Brain microvascular endothelial cell (primary cell): ENCODE measurements around the gene SQSTM1.

Experiments used
- DNase-seq: peaks from one replicate; pipeline ENCODE4 v3.0.0-alpha.2; 2020
- H3K27ac ChIP-seq: fragments of 250-450 bp; sonication (Bioruptor Pico); 2 replicates; pipeline ENCODE4 v1.5.1; 2020; ENCODE audit warnings: mild to moderate bottlenecking, moderate library complexity
- H3K27me3 ChIP-seq: fragments of 250-450 bp; sonication (Bioruptor Pico); replicated peaks from 2 replicates; pipeline ENCODE4 v1.5.1; 2020; ENCODE audit warnings: mild to moderate bottlenecking
- H3K36me3 ChIP-seq: fragments of 250-450 bp; sonication (Bioruptor Pico); replicated peaks from 2 replicates; pipeline ENCODE4 v1.5.1; 2020; ENCODE audit warnings: mild to moderate bottlenecking
- H3K4me3 ChIP-seq: 2 replicates; pipeline ENCODE4 v1.5.1; 2011; ENCODE audit warnings: low read depth, mild to moderate bottlenecking, control low read depth, low read length, moderate library complexity
- in situ Hi-C: cut with HindIII; loops from 2 replicates; pipeline ENCODE4 v1.10.0; 2017; ENCODE audit warnings: low sequenced_read_pairs, low pct_ligation_motif_present
- TF ChIP-seq, protein P1 (sequence below): IDR thresholded peaks from 2 replicates; pipeline ENCODE4 v1.5.1; 2011; ENCODE audit warnings: low read depth, mild to moderate bottlenecking, moderate library complexity, low read length, control low read depth, inconsistent platforms; ENCODE audit errors: missing control alignments

SQSTM1 gene

DNA sequence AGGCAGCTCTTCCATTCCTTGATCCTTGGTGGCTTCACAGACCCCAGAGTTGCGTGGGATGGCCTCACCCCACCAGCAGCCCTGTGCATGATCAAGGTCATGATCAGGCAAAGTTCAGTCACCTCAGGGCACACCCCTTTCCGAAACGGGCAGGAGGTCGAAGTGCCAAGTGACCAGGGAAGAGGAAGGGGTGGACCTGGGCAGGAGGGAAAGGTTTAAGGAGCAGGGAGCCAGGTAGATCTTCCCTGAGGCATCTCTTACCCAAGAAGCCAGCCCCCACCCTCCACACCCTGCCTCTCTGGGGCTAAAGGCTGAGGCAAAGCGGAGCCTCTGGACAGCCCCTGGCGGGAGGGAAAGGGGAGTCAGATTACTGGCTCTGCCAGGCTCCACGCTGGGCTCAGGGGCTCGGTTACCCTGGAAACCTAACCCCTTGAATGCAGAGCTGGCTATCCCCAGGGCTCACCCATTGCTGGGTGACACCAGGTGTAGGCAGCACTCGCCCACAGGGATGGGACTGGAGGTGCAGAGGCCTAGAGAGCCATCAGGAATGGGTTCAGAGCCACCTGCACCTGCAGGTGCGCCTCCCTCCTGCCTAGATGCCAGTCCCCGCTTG lies 17.6 kb upstream of the SQSTM1 start:
- H3K27me3 ChIP-seq: no peaks in the 10 kb centered on the region
- no peak for DNase-seq
- H3K4me3 ChIP-seq: no peak overlapping the region
- TF ChIP-seq, protein P1, sequence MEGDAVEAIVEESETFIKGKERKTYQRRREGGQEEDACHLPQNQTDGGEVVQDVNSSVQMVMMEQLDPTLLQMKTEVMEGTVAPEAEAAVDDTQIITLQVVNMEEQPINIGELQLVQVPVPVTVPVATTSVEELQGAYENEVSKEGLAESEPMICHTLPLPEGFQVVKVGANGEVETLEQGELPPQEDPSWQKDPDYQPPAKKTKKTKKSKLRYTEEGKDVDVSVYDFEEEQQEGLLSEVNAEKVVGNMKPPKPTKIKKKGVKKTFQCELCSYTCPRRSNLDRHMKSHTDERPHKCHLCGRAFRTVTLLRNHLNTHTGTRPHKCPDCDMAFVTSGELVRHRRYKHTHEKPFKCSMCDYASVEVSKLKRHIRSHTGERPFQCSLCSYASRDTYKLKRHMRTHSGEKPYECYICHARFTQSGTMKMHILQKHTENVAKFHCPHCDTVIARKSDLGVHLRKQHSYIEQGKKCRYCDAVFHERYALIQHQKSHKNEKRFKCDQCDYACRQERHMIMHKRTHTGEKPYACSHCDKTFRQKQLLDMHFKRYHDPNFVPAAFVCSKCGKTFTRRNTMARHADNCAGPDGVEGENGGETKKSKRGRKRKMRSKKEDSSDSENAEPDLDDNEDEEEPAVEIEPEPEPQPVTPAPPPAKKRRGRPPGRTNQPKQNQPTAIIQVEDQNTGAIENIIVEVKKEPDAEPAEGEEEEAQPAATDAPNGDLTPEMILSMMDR: no peak
- H3K27ac ChIP-seq: no peak overlapping the region
- H3K36me3 ChIP-seq: peaks cover 35% of the 10 kb centered on the region
- in situ Hi-C loops: no loop called here

DNA sequence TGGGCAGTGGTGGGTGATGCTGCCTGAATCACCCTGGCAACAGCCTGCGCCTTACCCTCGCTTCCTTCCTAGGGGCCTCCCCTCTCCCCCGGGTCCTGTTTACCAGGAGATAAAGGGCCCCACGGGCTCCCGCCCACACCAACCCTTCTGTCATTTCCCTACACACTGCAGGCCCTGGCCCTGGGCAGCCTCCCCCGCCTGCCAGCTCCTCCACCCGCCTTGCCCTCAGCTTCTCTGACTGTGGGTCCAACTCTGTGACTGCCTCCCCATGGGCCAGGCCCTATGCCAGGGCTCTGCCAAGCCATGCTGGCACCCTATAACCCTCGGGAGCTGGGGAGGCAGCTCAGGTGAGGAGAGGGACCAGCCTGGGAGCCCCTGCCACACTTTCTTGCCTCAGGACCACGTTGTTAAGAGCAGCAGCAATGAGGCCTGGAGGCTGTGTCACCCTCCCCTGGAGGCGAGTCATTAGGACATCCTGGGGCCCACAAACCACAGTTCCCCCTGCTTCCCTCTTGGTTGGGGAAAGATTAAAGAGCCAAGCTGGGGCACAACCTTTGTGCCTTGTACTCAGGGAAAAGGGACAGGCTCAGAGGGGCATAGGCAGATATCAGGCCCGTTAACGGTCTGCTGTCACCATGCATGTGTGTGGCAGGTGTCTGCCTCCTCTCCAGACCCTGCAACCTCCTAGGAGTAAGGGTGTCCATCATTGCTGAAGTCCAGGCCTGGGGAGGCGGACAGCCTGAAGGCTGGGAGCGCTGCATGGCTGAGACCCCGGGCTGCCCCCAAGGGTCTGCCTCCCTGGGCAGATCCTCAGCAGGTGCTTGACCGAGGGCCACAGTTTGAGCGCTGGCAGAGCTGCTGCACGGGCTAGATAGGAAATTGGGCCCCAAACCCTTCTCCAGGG lies 16.8 kb upstream of the SQSTM1 start:
- in situ Hi-C loops: no loop called here
- Histone ChIP-seq H3K4me3 (no peak overlapping the region), H3K36me3 (peaks cover 26% of the 10 kb centered on the region), H3K27me3 (no peaks in the 10 kb centered on the region), H3K27ac (no peak overlapping the region)
- TF ChIP-seq, protein P1: no peak
- no peak for DNase-seq

DNA sequence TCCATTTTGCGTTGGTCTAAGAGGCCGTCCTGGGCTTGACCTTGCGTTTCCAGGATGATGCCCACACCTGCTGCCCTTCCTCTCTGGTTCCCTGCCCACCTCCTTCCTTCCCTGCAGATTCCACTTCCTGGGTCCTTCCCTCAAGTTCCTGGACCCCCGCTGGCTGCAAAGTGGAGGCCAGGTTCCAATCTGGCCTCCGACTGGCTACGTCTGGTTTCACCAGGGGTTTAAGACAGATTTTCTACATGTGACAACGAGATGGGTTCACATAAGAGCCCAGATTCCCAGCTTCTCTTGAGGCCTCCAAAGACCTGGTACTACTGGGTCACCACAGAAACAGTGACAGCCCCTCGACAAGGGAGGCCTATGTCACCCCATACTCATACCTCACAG lies 16.2 kb upstream of the SQSTM1 start:
- no peak overlapping the region for H3K27ac ChIP-seq

DNA sequence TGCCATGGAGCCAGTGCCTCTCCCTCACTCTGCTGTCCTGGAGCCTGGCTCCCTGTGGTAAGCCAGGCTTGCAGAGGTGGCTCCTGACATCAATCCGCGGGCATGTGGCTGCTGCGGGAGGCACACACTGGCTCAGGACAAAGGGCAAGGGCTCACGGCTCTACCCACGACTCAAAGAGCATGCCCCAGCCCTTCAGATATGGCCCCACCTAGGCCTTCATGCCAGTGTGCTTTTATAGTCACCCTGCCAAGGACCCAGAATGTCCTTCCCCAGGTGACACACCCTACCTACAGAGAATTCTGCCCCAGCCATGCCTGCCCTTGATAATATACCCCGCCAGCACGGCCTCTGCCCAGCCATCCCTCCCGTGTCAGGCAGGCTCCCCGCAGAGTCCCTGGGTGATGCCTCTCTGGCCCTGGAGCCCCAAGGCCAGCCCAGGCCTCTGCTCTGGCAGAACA lies 15.6 kb upstream of the SQSTM1 start:
- no peak for DNase-seq
- H3K27ac ChIP-seq: peak overlapping the region; percentile 77
- peak overlapping the region; percentile 74 for H3K4me3 ChIP-seq
- TF ChIP-seq, protein P1: no peak
- H3K27me3 ChIP-seq: no peaks in the 10 kb centered on the region
- peaks cover 14% of the 10 kb centered on the region for H3K36me3 ChIP-seq
- in situ Hi-C loops: no loop called here

More for the DNA sequence above, 16.2 kb upstream of the SQSTM1 start:
- Histone ChIP-seq H3K27me3 (no peaks in the 10 kb centered on the region), H3K36me3 (peaks cover 20% of the 10 kb centered on the region), H3K4me3 (no peak overlapping the region)
- in situ Hi-C loops: no loop called here
- no peak for DNase-seq
- TF ChIP-seq, protein P1: no peak

DNA sequence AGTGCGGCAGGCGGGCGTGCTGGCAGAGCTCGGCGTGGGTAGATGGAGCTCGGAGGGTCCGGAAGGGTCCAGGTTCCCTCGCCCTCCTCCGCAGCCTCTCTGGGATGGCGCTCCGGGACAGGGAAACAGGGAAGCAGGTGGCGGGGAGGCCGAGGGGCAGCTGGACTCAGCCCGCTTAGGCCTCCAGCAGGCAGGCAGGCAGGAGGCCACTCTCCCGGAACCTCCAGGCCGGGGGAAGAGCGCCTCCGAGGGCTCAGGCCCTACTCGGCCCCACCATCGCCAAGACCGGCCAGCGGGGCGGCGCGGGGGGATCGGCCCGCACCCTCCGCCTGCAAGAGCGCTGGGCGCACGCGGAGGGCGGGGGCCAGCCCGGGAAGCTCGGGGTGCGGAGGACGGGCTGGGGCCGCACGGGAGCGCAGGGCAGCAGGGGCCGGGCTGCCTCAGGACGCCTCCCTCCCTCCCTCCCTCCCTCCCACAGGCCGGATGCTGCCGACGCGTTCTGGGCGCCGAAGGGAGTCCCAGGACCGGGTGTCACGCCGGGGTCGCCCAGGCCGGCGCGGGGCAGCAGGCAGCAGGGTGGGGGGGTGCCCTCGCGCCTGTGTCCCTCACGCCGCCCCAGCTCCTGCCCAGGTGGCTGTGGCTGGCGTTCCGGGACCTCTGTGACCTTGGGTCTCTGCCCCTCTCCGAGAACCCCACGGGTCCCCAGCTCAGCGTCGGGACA lies 15.0 kb upstream of the SQSTM1 start:
- Histone ChIP-seq H3K4me3 (peak overlapping the region; percentile 74), H3K36me3 (peaks cover 10% of the 10 kb centered on the region), H3K27me3 (no peaks in the 10 kb centered on the region), H3K27ac (peak overlapping the region; percentile 77)
- no peak for DNase-seq
- TF ChIP-seq, protein P1: no peak
- in situ Hi-C loops: no loop called here
